ENCODE data around the gene MSANTD1.

DNA sequence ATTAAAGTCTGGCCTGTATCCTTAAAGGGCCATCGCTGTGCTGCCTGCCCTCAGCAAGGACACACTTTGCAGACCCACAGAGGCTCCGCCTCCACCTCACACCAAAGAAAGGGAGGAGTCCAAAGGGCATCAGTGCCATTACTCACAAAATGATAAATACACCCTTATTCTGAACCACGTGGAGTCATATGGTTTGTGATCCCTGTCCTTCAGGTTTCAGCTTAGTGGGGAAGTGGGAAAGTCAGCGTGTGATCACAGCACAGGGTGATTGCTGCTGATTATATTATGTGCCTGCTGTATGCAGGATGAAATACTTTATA, 35.9 kb upstream of the MSANTD1 start:
- TF ChIP-seq CTCF (IDR thresholded peaks at IDR 0.05; ENCODE audit: low read depth, low read length, missing input control) (no peak), TAF1 (conservative IDR thresholded peaks at IDR 0.05) (no peak), HNF4A (conservative IDR thresholded peaks at IDR 0.05) (no peak), RXRA (IDR thresholded peaks at IDR 0.05) (no peak), GABPA (IDR thresholded peaks at IDR 0.05 in 1 of 2, conservative IDR thresholded peaks at IDR 0.05 in 1 of 2) (no peak), MAX (IDR thresholded peaks at IDR 0.05) (no peak), EGR1 (IDR thresholded peaks at IDR 0.05; ENCODE audit: low read depth in 2 of 2) (no peak), RAD21 (IDR thresholded peaks at IDR 0.05) (no peak), ZBTB33 (IDR thresholded peaks at IDR 0.05) (no peak)
